CD14-positive monocyte (primary cell): ENCODE data around the gene RBMS3. TPM values are rescaled to one million over a fixed set of nuclear protein-coding genes. Genes with fewer than 3 reads are reported as not detected.

ENCODE experiments used
- DNase-seq, 3 donors: peaks; one replicate each; pipeline ENCODE4 v3.0.0-alpha.2; 2011 to 2022
- H2AFZ ChIP-seq: 2 replicates; pipeline ENCODE4 v1.6.0; 2012; ENCODE audit warnings: mild to moderate bottlenecking, low read depth, low read length, inconsistent platforms; ENCODE audit not compliant: insufficient read depth, poor library complexity, severe bottlenecking
- H3K27ac ChIP-seq, 2 donors: 1 replicate in 1 of 2; 2 replicates in 1 of 2; pipeline ENCODE4 v1.5.1; 2012 to 2013; ENCODE audit warnings: low read length in 2 of 2, control low read depth in 1 of 2, inconsistent platforms in 1 of 2, low read depth in 1 of 2, mild to moderate bottlenecking in 1 of 2
- H3K27me3 ChIP-seq, 2 donors: one replicate each; pipeline versions ENCODE4 v1.6.0 to v1.6.1; 2011 to 2013; ENCODE audit warnings: low read length in 2 of 2; ENCODE audit not compliant: control insufficient read depth in 2 of 2, insufficient read depth in 2 of 2
- H3K36me3 ChIP-seq, 2 donors: replicated peaks in 1 of 2; 1 replicate in 1 of 2; 2 replicates in 1 of 2; pipeline versions ENCODE4 v1.5.1 to v1.6.1; 2012 to 2013; ENCODE audit warnings: low read length in 2 of 2, control low read depth in 1 of 2, inconsistent platforms in 1 of 2, mild to moderate bottlenecking in 1 of 2; ENCODE audit not compliant: insufficient read depth in 2 of 2, control insufficient read depth in 1 of 2
- H3K4me1 ChIP-seq, 2 donors: 1 replicate in 1 of 2; 2 replicates in 1 of 2; pipeline versions ENCODE4 v1.5.1 to v1.6.1; 2012 to 2013; ENCODE audit warnings: low read length in 2 of 2, control low read depth in 1 of 2, inconsistent platforms in 1 of 2, mild to moderate bottlenecking in 1 of 2, moderate library complexity in 1 of 2; ENCODE audit not compliant: insufficient read depth in 2 of 2, control insufficient read depth in 1 of 2
- H3K4me2 ChIP-seq: replicated peaks from 2 replicates; pipeline ENCODE3; 2012; ENCODE audit warnings: low read length, moderate library complexity, mild to moderate bottlenecking; ENCODE audit not compliant: poor library complexity, severe bottlenecking; ENCODE audit errors: extremely low read depth
- H3K4me3 ChIP-seq, 3 experiments: fragments of 200-600 bp in 1 of 3; sonication (generic) in 1 of 3; replicated peaks in 1 of 3; 1 replicate in 2 of 3; 2 replicates in 1 of 3; pipeline ENCODE4 v1.5.1; 2011 to 2013; ENCODE audit warnings: low read length in 3 of 3, mild to moderate bottlenecking in 3 of 3, control low read depth in 2 of 3, low read depth in 2 of 3, inconsistent platforms in 1 of 3, moderate library complexity in 1 of 3
- H3K79me2 ChIP-seq: 2 replicates; pipeline ENCODE4 v1.6.0; 2012; ENCODE audit warnings: mild to moderate bottlenecking, control low read depth, inconsistent platforms, low read length, moderate library complexity; ENCODE audit not compliant: insufficient read depth
- H3K9ac ChIP-seq: 2 replicates; pipeline ENCODE4 v1.6.0; 2017; ENCODE audit warnings: low read length, mild to moderate bottlenecking; ENCODE audit not compliant: insufficient read depth, poor library complexity, severe bottlenecking
- H3K9me3 ChIP-seq, 2 donors: replicated peaks in 1 of 2; 1 replicate in 1 of 2; 2 replicates in 1 of 2; pipeline versions ENCODE4 v1.5.1 to v1.6.1; 2012 to 2013; ENCODE audit warnings: low read length in 2 of 2, control low read depth in 1 of 2; ENCODE audit not compliant: control insufficient read depth in 1 of 2, insufficient read depth in 1 of 2
- H4K20me1 ChIP-seq: 2 replicates; pipeline ENCODE4 v1.6.0; 2012; ENCODE audit warnings: mild to moderate bottlenecking, low read length, control low read depth, moderate library complexity; ENCODE audit not compliant: insufficient read depth
- H3K27ac Mint-ChIP-seq, 7 donors: one replicate each; pipeline ENCODE4 v1.8.0; 2020; ENCODE audit warnings: mild to moderate bottlenecking in 7 of 7, mixed read lengths in 7 of 7, moderate library complexity in 6 of 7, inconsistent platforms in 2 of 7
- H3K27me3 Mint-ChIP-seq, 3 donors: one replicate each; pipeline ENCODE4 v1.8.0; 2021 to 2022; ENCODE audit warnings: low read depth in 3 of 3, mild to moderate bottlenecking in 3 of 3, mixed read lengths in 3 of 3, moderate library complexity in 3 of 3, inconsistent platforms in 1 of 3
- H3K36me3 Mint-ChIP-seq, 2 donors: one replicate each; pipeline ENCODE4 v1.8.0; 2020; ENCODE audit warnings: mixed read lengths in 2 of 2, inconsistent platforms in 1 of 2, mild to moderate bottlenecking in 1 of 2
- H3K4me1 Mint-ChIP-seq: one replicate; pipeline ENCODE4 v1.8.0; 2020; ENCODE audit warnings: mild to moderate bottlenecking, mixed read lengths
- H3K4me3 Mint-ChIP-seq, 2 donors: one replicate each; pipeline ENCODE4 v1.8.0; 2020; ENCODE audit warnings: mild to moderate bottlenecking in 2 of 2, mixed read lengths in 2 of 2, moderate library complexity in 1 of 2
- H3K9me3 Mint-ChIP-seq, 7 donors: one replicate each; pipeline ENCODE4 v1.8.0; 2020 to 2022; ENCODE audit warnings: mixed read lengths in 7 of 7, mild to moderate bottlenecking in 6 of 7, moderate library complexity in 6 of 7, inconsistent platforms in 2 of 7
- CTCF ChIP-seq: fragments of 200-600 bp; IDR thresholded peaks from one replicate; pipeline ENCODE4 v1.8.0; 2022; ENCODE audit warnings: antibody characterized with exemption, mild to moderate bottlenecking
- WGBS: methylation state at CpG from one replicate; pipeline ENCODE4 v1.1.5; 2013; ENCODE audit warnings: missing lambda C conversion rate; ENCODE audit not compliant: insufficient coverage; 5-methylcytosine and 5-hydroxymethylcytosine counted together
- intact Hi-C, 2 donors: fragments of 100-400 bp; cut with micrococcal nuclease; formaldehyde crosslinking; loops; one replicate each; pipeline versions ENCODE4 v1.15.0 to v1.15.1; 2023
- polyA plus RNA-seq, 3 donors: library from polyadenylated mRNA; depleted of rRNA in 1 of 3; unstranded in 2 of 3; stranded (reverse) in 1 of 3; fragments of 300-500 nt in 2 of 3; fragments of >200 nt in 1 of 3; fragmentation: Illumina TruSeq in 2 of 3; gene quantifications; 1 replicate in 2 of 3; 2 replicates in 1 of 3; pipeline ENCODE4 v1.2.3, GENCODE V29; 2012 to 2021

The RBMS3 gene
- polyA plus RNA-seq, 3 donors, result not detected

GRCh38 chr3:29293421-29293820, 12.6 kb downstream of the RBMS3 start:
- Histone ChIP-seq H3K4me1 (no peaks in the 10 kb centered on the region), H3K27ac (no peak overlapping the region), H3K9me3 (no peaks in the 10 kb centered on the region), H3K4me2 (no peak overlapping the region), H3K9ac (no peak overlapping the region), H3K36me3 (no peaks in the 10 kb centered on the region), H3K79me2 (no peaks in the 10 kb centered on the region), H4K20me1 (no peaks in the 10 kb centered on the region), H2AFZ (no peak overlapping the region), H3K4me3 (no peak overlapping the region), H3K27me3 (no peaks in the 10 kb centered on the region)
- DNase-seq, result no peak
- H3K27ac Mint-ChIP-seq, result no peak overlapping the region
- H3K4me3 Mint-ChIP-seq, result no peak overlapping the region
- no peaks in the 10 kb centered on the region for H3K4me1 Mint-ChIP-seq
- H3K36me3 Mint-ChIP-seq, result no peaks in the 10 kb centered on the region
- H3K27me3 Mint-ChIP-seq, result peaks cover 0 to 1% (median 0%) of the 10 kb centered on the region in 3 donors
- intact Hi-C loops, result no loop called here
- WGBS, result 20% methylated on average over 1 of the region's 2 CpGs
- no peak for TF ChIP-seq CTCF
- peaks cover 0 to 1% (median 0%) of the 10 kb centered on the region in 7 donors for H3K9me3 Mint-ChIP-seq

- H3K27me3 ChIP-seq, result no peaks in the 10 kb centered on the region
- WGBS, result no CpG with 5 or more reads among the region's 1 CpG
- H3K27me3 Mint-ChIP-seq, result peaks cover 0 to 3% (median 1%) of the 10 kb centered on the region in 3 donors
- no peak overlapping the region for H3K4me3 ChIP-seq
- H3K27ac ChIP-seq, result no peak overlapping the region
- intact Hi-C loops, result no loop called here
- H3K4me3 Mint-ChIP-seq, result no peak overlapping the region
- no peaks in the 10 kb centered on the region for H4K20me1 ChIP-seq
- no peak for DNase-seq
- no peaks in the 10 kb centered on the region for H3K79me2 ChIP-seq
- H3K27ac Mint-ChIP-seq, result no peak overlapping the region
- H3K9me3 ChIP-seq, result no peaks in the 10 kb centered on the region
- no peaks in the 10 kb centered on the region for H3K4me1 ChIP-seq
- no peak overlapping the region for H2AFZ ChIP-seq
- H3K9ac ChIP-seq, result no peak overlapping the region
- TF ChIP-seq CTCF, result no peak
- H3K36me3 Mint-ChIP-seq, result no peaks in the 10 kb centered on the region
- peaks cover 0 to 3% (median 0%) of the 10 kb centered on the region in 7 donors for H3K9me3 Mint-ChIP-seq
- no peaks in the 10 kb centered on the region for H3K36me3 ChIP-seq
- no peaks in the 10 kb centered on the region for H3K4me1 Mint-ChIP-seq
- no peak overlapping the region for H3K4me2 ChIP-seq
Measured at GRCh38 chr3:29297998-29298397, 17.1 kb downstream of the RBMS3 start.
